HG03066 (cell line): ENCODE results near the gene GPR39.

ENCODE experiments used
- ATAC-seq: cut with Tn5 transposase; IDR thresholded peaks from one replicate; pipeline ENCODE4 v1.9.1; 2021; ENCODE audit warnings: low read depth; ENCODE audit not compliant: unreplicated experiment

The GPR39 gene

GRCh38 chr2:132621131-132621875 lies 204.7 kb downstream of the GPR39 start:
- no peak for ATAC-seq

- ATAC-seq, result no peak
Observed at GRCh38 chr2:132623096-132623839, 206.7 kb downstream of the GPR39 start.

GRCh38 chr2:132627536-132627935 lies 210.9 kb downstream of the GPR39 start:
- no peak for ATAC-seq

GRCh38 chr2:132632000-132632649 lies 215.5 kb downstream of the GPR39 start:
- ATAC-seq, result no peak

GRCh38 chr2:132633635-132634034 lies 217.0 kb downstream of the GPR39 start:
- ATAC-seq, result no peak

GRCh38 chr2:132636346-132636745 lies 219.7 kb downstream of the GPR39 start:
- no peak for ATAC-seq

- no peak for ATAC-seq
Observed at GRCh38 chr2:132638313-132639040, 221.9 kb downstream of the GPR39 start.

GRCh38 chr2:132640116-132640515 lies 223.5 kb downstream of the GPR39 start:
- no peak for ATAC-seq

GRCh38 chr2:132641819-132642218 lies 225.2 kb downstream of the GPR39 start:
- ATAC-seq, result no peak

GRCh38 chr2:132642415-132642814 lies 225.8 kb downstream of the GPR39 start:
- no peak for ATAC-seq

- no peak for ATAC-seq
Observed at GRCh38 chr2:132645176-132645575, 228.6 kb downstream of the GPR39 start.

GRCh38 chr2:132645722-132646539 lies 229.3 kb downstream of the GPR39 start:
- ATAC-seq, result no peak

- ATAC-seq, result no peak
Observed at GRCh38 chr2:132646540-132647108, 230.0 kb downstream of the GPR39 start.

- no peak for ATAC-seq
Observed at GRCh38 chr2:132651115-132652045, 234.8 kb downstream of the GPR39 start.

- ATAC-seq, result no peak
Observed at GRCh38 chr2:132652474-132652873, 235.9 kb downstream of the GPR39 start.

GRCh38 chr2:132654335-132654734 lies 237.7 kb downstream of the GPR39 start:
- no peak for ATAC-seq

- ATAC-seq, result no peak
Observed at GRCh38 chr2:132654968-132655367, 238.4 kb downstream of the GPR39 start.

GRCh38 chr2:132656266-132656975 lies 239.8 kb downstream of the GPR39 start:
- ATAC-seq, result no peak
